T47D (cell line): Measurements from ENCODE around the gene ELL2.
"Not testable (repeated sequence)": the region's sequence is repeated elsewhere in the genome, so short reads cannot be mapped to it uniquely, and the experiment has no call there.

Source experiments
- DNase-seq, 2 experiments: peaks; one replicate each; pipeline versions ENCODE4 v3.0.0 to v3.0.0-alpha.2; 2011 to 2012; ENCODE audit warnings: low read depth in 1 of 2, low spot score in 1 of 2
- JUND ChIP-seq: IDR thresholded peaks from 2 replicates; pipeline ENCODE4 v1.6.1; 2012; ENCODE audit warnings: low read depth
- in situ Hi-C: cut with HindIII; loops from 2 replicates; pipeline ENCODE4 v1.10.0; 2016; ENCODE audit warnings: low sequenced_read_pairs, low pct_unique_long_range_greater_than_20kb

The ELL2 gene

DNA sequence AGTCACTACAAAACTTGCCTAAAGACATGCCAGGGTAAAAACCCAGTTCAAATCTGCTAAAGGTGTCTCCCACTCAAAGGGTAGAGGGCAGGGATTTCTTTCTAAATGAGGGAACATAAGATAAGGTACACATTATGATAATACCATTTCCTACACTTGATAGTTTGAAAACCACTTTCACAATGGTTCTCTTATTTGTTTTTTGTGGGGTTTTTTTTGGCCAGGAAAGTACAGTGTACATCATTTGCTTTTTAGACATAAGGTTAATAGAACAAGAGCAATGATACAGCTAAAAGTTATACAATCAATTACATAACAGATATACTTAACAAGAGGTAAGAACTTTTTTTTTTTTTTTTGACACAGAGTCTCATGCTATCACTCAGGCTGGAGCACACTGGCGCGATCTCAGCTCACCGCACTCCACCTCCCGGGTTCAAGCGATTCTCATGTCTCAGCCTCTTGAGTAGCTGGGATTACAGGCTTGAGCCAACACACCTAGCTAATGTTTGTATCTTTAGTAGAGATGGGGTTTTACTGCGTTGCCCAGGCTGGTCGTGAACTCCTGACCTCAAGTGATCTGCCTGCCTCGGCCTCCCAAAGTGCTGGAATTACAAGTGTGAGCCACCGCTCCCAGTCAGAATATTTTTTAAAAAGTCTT is 90.4 kb downstream of the ELL2 start:
- DNase-seq, result no peak
- in situ Hi-C loops, result no loop called here

DNA sequence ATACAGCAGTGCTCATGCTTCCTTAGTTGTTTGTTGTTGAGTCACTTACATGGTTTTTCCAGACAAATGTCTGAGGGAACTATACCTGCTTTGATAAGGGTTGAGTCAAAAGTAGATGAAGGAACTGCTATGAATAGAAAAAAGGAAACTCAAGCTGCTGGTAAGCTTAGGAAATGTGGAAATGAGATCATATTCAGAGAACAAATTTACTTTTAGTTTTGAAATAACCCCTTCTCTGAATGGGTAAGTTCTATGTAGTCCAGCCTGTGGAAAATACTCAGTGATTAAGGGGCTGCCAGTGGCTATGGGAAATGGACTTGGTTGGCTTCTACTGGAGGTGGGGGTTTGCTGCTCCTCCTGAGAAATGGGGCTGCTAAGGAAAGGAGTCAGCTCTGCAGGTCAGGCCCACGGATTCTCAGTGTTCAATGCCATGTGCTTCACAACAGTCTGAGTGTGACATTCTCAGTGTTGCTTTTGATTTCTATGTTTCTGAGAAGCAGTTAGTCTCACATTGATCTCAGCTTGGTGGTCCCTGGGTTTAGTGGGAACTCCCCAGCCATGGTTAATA is 91.5 kb downstream of the ELL2 start:
- no peak for TF ChIP-seq JUND
- in situ Hi-C loops, result no loop called here
- no peak for DNase-seq

More for the DNA sequence above, 90.4 kb downstream of the ELL2 start:
- TF ChIP-seq JUND, result no peak

DNA sequence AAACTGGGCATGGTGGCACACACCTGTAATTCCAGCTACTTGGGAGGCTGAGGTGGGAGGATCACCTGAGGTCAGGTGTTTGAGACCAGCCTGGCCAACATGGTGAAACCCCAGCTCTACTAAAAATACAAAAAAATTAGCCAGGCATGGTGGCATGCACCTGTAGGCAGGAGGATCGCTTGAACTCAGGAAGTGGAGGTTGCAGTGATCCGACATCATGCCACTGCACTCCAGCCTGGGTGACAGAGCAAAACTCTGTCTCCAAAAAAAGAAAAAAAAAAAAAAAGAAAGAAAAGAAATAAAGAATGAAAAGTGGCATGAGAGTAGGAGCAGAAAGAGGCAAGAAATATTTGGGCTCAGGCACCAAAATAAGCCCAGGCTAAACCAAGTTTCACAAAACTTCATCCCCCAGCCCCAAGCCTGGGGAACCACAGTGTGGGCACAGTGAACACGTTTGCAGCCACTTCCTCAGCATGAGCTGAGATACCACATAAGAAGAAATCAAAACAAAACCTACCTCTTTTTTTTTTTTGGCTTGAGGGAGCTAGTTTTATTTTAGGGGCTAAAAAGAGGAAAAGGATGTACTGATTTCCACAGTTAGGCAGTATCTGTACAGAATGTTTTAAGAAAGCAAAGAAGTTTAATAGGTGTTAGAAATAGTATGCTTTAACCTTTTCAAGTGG is 92.3 kb downstream of the ELL2 start:
- in situ Hi-C loops, DNase-seq: not testable (repeated sequence)

DNA sequence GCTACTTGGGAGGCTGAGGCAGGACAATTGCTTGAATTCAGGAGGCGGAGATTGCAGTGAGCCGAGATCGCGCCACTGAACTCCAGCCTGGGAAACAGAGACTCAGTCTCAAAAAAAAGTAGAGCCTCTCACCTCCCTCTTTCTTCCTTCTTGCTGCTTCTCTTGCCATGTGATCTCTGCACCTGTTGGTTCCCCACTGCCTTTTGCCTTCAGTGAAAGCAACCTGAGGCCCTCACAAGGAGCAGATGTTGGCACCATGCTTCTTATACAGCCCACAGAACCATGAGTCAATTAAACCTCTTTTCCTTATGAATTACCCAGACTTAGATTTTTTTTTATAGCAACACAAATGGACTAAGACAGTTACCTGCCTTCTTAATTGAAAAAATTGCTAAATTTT is 93.5 kb downstream of the ELL2 start:
- no peak for DNase-seq
- no peak for TF ChIP-seq JUND
- in situ Hi-C loops, result no loop called here

DNA sequence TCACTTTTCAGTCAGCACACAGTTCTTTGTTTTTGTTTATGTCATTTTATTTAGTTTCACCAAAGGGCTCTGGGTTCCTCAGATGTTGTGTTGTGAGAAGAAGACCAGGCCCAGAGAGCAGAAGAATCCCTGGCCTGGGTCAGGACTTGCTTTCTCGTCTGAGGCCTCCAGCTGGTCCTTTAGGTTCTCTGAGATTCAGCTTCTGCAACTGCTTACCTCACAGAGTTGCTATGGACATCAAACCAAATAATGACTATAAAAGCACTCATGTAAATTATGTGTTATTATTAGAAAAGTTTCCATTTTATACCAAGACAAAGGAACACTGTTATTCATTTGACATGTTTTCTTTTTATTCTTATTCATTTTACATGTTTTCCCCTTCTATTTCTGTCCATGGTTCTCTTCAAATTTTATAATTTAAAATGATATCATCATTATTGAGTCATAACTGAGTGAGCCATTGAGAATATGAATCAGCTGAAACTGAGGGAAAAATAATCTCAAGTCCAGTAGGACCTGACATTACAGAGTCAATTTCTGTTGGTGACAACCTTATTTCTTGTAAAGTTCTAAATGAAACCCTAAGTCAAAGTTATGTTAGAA is 95.1 kb downstream of the ELL2 start:
- DNase-seq, result no peak
- TF ChIP-seq JUND, result no peak
- in situ Hi-C loops, result no loop called here

DNA sequence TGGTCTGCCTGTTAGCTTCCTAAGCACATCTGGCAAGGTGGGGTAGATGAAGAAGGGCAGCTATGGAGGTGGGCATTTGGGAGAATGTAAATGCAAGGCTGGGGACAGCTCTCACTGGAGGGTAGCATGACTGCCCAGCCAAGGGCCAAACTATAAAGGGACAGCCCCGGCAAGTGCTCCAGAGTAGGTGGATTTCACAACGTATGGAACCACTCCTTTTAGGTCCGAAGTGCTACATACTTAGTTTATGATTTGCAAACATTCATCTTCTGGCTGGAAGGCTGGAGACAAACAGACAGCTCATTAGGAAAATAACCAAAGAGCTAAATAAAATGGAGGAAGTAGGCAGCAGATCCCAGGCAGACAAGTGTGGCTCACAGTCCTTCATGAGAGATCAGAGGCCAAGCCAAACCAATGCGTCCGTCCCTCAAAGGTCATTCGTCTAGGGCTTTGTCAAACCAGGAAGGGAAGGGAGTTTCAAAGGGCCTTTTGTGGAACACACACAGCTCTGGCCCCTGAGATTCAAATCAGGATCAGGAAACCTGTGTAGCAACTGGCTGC is 96.6 kb downstream of the ELL2 start:
- peak in 1 of 2 experiments; percentile 68 for DNase-seq
- TF ChIP-seq JUND, result no peak
- in situ Hi-C loops, result no loop called here

DNA sequence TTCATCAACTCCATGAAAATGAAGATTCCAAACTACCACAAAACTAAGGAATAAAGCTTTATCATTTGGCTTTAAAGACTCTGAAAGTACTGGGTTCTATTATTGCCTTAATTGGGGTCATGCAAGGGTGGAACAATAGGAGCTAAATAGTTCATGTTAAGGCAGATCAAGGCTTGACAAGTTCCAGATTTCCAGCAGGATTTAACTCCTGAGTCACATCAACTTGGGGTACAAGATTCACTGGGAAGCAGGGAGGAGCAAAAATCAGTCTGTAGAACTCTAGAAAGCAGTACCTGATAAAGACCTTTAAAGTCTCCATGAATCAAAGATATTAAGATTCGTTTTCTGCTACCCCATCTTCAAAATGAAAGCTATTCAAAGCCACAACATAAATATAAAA is 97.2 kb downstream of the ELL2 start:
- no peak for DNase-seq
- TF ChIP-seq JUND, result no peak
- in situ Hi-C loops, result no loop called here

DNA sequence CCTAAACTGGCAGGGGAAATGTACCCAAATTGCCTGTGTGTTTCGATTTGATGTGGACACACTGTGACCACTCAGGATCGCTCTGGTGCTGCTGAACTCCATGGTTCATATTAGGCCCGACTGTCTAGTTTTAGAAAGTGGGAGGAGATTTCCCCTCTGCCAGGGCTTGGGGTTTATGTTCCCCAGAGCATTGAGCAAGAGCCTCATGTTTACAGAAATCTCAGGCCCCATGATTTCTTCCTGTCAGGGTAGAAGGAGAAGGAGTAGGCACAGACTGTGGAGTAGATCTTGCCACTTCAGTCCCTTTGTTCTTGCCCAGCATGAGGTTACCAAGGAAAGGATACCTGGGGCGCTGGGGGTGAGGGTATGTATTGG is 98.3 kb downstream of the ELL2 start:
- TF ChIP-seq JUND, result no peak
- no peak for DNase-seq
- in situ Hi-C loops, result no loop called here

DNA sequence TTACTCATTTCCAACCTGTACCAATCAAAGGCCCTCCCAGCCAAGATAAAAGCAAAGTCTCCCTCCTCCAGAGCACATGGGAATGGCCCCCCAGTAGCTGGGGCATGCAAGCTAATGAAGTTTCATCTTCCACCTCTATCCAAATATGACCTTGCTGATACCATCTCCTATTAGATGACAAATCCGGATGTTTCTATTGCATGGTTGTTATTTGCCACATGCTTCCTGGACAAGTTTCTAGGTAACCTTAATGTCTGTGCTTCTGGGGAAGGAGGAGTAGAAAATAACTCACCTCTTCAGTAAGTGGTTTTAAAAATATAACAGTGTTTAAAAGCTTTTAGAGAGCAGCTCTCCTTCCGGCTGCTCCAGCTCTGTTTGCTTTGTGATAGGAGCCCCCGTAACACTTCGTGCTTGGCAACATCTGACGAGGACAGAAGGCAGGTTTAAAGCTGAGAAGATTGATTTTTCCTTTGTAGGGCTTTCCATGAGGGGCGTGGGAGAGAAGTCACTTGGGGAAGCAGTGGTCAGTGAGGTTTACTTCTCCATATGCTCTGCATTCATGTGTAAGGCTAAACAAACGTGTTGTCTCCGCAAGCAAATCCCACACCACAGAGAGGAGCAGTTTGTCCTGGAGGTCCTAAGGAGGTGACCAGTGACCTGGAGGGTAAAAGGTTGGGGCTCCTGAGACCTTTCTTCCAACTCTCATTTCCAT is 98.8 kb downstream of the ELL2 start:
- TF ChIP-seq JUND, result no peak
- DNase-seq, result no peak
- in situ Hi-C loops, result no loop called here

DNA sequence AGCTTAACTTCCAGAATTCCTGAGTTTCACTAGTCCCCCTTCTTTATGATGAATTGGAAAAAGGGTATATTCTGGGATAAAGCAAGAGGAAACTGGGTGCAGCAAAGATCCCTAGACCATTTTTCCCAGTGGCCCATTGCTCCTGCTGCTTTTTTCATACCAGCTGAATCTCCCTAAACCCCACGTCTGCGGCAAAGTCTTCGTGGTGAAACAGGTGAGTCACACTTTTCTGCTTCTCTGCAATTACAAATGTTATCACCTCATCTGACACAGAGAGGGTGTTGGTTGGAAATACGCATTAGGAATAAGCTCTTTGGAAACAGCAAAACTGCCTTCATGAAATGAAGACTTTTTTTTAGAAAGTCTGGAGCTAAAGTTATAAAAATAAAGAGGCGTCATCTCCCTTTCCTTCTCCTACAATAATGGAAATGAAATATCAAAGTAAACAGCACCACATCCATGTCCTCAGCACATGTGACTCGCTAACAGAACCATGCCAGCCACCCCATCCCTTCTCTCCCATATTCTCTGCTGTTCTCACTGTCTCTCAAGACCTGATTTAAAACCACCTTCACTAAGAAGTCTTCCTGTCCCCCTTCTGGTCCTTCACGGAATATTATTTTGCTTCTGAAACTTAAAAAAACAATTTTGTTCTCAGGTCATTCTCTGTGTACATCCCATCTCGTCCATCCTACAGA is 99.6 kb downstream of the ELL2 start:
- no peak for DNase-seq
- no peak for TF ChIP-seq JUND
- in situ Hi-C loops, result no loop called here

DNA sequence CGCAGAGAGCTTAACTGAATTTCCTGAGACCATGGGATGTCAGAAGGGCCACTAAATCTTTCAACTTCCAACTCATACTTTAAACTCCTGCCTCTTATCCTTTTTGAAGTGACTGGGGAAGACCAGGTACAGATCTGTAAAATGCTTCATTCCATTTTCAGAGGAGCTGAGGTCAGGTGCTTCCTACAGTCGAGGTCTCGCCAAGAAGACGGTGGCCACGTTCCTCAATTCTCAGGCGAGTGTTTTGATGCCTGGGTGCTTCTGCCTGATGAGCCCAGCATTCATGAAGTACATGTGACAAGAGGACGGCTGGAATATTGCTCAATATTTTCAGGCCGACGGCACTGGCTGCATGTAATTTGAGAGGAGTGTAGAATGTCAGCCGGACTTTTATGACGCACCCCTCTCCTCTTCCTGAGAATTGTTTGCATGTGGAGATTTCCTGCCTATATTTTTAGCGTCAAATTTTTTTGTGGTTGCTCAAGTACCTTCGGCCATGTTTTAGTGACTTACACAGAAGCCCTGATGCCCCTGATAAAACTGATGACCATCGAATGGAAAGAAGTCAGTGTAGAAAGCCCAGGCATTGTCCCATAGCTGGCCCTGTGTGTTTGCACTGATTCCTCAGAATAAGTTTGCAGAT is 100.3 kb downstream of the ELL2 start:
- peak in 1 of 2 experiments; percentile 85 for DNase-seq
- no peak for TF ChIP-seq JUND
- in situ Hi-C loops, result no loop called here
